GM04504 (cell line): ENCODE results near the gene MORF4L1.
"Not testable (repeated sequence)": the region's sequence is repeated elsewhere in the genome, so short reads cannot be mapped to it uniquely, and the experiment has no call there.

Experiments used
- DNase-seq: peaks from one replicate; pipeline ENCODE4 v3.0.0-alpha.2; 2012; ENCODE audit warnings: low read depth

MORF4L1 gene

DNA sequence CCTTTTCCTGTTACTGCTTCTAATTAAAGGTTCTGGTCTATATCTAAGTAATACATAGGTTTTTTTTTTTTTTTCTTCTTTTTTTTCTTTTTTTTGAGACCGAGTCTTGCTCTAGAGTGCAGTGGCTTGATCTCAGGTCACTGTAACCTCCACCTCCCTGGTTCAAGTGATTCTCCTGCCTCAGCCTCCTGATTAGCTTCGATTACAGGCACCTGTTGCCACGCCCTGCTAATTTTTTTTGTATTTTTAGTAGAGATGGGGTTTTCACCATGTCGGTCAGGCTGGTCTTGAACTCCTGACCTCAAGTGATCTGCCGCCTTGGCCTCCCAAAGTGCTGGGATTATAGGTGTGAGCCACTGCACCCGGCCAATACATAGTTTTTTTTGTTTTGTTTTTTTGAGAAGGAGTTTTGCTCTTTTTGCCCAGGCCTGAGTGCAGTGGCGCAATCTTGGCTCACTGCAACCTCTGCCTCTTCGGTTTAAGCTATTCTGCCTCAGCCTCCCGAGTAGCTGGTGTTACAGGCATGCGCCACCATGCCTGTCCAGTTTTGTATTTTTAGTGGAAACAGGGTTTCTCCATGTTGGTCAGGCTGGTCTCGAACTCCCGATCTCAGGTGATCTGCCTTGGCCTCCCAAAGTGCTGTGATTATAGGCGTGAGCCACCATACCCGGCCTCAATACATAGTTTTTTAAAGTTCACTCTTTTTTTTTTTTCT lies 28.3 kb downstream of the MORF4L1 start:
- not testable (repeated sequence) for DNase-seq

- DNase-seq: not testable (repeated sequence)
Observed at GRCh38 chr15:78902281-78903032, 29.8 kb downstream of the MORF4L1 start.

DNA sequence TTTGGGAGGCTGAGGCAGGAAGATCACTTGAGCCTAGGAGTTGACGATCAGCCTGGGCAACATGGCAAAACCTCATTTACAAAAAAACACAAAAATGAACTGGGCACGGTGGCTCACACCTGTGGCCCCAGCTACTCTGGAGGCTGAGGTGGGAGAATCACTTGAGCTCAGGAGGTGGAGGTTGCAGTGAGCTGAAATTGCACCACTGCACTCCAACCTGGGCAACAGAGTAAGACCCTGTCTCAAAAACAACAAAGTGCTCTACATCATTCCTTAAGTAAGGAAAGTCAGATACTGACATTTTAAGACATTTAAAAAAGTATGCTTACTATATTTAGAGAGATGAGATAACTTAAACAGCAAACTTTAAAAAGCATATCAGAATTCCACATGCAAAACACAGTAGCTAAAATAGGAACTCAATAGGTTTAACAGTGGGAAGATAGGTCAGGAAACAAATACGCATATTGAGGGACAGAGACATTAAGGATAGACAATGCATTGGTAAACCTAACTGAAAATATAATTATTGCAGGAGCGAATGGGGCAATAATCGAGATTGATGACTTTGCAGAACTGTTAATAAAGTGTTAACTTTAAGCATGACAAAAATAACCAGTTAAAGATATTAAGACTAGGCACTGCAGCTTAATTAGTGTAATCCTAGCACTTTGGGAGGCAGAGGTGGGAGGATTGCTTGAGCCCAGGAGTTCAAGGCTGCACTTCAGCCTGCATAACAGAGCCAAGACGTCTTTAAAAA lies 32.1 kb downstream of the MORF4L1 start:
- DNase-seq: no peak

- DNase-seq: peak; percentile 78
Observed at GRCh38 chr15:78906316-78906620, 33.6 kb downstream of the MORF4L1 start.

DNA sequence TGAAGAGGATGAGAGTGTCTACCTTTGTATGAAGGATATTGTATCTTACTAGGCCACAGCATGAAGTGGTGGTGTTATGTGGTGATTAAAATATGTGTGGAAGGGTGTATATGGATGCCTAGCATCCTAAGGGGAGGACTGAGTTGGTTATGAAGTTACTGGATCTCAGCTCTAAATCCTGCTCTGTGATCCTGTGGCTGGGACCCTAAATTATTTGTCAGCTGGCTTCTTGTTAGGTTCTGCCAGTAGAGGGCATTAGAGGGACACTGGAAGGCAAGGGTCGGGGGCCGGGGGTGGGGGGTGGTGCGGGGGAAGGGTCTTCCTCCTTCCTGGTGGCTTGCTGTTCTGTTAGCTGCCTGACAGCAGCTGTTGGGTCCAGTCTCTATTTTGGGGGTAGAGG lies 34.9 kb downstream of the MORF4L1 start:
- DNase-seq: no peak

- no peak for DNase-seq
Observed at GRCh38 chr15:78909160-78909695, 36.5 kb downstream of the MORF4L1 start.

- DNase-seq: no peak
Observed at GRCh38 chr15:78909791-78910228, 37.1 kb downstream of the MORF4L1 start.

GRCh38 chr15:78910271-78910670 lies 37.6 kb downstream of the MORF4L1 start:
- no peak for DNase-seq

- no peak for DNase-seq
Observed at GRCh38 chr15:78912316-78912715, 39.6 kb downstream of the MORF4L1 start.

- no peak for DNase-seq
Observed at GRCh38 chr15:78913012-78913411, 40.3 kb downstream of the MORF4L1 start.

- DNase-seq: peak; percentile 28
Observed at GRCh38 chr15:78914027-78914764, 41.5 kb downstream of the MORF4L1 start.

GRCh38 chr15:78915341-78916087 lies 42.8 kb downstream of the MORF4L1 start:
- DNase-seq: peak; percentile 46

- no peak for DNase-seq
Observed at GRCh38 chr15:78916088-78916487, 43.4 kb downstream of the MORF4L1 start.

DNA sequence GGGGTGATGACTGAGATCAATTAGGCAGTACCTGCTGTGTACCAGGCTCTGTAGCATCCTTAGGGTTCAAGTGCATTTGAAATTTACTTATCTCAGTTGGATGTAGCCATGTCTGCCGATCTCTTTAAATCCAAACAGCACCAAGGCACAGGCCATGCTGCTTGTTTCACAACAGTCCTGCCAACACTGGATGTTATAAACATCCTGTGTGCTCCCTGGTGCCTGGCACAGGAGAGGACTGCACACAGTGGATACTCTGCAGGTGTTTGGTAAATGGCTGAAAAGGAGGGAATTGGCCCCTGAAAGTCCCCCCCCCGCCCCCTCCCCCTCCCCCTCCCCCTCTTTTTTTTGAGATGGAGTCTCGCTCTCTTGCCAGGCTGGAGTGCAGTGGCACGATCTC lies 45.2 kb downstream of the MORF4L1 start:
- no peak for DNase-seq

- DNase-seq: no peak
Observed at GRCh38 chr15:78921517-78921916, 48.8 kb downstream of the MORF4L1 start.

DNA sequence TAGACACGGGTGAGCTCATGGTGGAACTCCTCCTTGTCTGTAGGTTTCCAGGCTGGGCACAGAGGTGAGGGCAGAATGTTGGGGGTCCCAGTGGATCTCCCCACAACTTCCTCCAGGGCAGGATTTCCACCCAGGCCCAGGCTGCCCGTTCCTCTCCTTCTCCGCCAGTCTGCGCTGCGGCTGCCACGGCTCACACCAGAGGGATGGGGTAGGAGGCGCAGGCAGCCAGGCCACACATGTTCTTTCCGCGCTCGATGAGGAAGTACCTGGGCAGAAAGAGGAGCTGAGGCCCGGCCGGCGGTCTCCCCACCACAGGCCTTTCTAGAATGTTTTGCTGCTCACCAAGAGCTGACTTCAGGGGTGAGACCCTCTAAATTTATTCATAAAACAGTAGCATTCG lies 49.2 kb downstream of the MORF4L1 start:
- no peak for DNase-seq

- no peak for DNase-seq
Observed at GRCh38 chr15:78922527-78922926, 49.8 kb downstream of the MORF4L1 start.

DNA sequence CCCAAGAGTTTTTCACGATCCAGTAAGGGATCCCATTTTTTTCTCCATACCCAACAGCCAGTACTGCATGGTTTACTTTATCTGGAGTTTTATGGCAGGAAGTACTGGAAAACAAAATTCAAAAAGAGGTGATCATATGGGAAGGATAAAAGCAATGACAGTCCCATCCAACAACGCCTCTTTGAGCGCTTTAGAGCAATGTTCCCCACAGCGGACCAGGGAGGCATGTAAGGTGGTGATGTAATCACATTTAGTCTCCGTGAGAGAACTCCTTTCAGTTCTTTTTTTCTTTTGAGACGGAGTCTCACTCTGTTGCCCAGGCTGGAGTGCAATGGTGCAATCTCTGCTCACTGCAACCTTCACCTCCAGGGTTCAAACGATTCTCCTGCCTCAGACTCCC lies 50.3 kb downstream of the MORF4L1 start:
- no peak for DNase-seq

GRCh38 chr15:78923480-78924360 lies 51.0 kb downstream of the MORF4L1 start:
- DNase-seq: no peak

DNA sequence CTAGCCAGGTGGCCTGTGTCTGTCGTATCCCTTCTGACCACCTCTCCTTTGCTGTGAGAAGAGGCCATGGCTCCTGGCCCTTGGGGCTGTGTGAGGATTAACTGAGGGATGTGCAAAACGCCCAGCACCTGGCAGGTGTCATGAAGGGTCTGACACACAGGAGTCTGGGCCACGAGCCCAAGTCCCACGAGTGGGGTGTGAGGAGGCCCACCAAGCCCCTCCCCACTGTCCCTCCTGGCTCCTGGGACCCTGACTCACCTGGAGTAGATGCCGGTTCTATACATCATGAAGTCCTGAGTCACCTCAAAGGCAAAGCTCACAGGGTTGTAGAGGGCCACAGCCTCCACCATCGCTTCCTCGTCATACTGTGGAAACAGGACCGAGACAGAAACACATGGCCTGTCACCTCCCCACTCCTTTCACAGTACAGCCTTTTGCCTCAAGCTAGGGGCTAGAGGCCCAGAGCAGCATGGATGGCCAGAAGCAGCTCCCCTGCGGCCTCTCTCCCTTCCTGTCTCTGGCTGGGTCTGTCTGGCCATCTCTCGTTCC lies 52.5 kb downstream of the MORF4L1 start:
- DNase-seq: no peak
